Sigmoid colon (tissue), 7 donors: Measurements from ENCODE around the gene PTPN2. TPM values are rescaled to one million over a fixed set of nuclear protein-coding genes. Genes with fewer than 3 reads are reported as not detected.

Experiments used
- DNase-seq: peaks from one replicate; pipeline ENCODE4 v3.0.0-alpha.2; 2019
- H3K27ac ChIP-seq, 4 donors: fragments of 200-600 bp; sonication (generic); one replicate each; pipeline ENCODE4 v1.5.1; 2016 to 2019; ENCODE audit warnings: mild to moderate bottlenecking in 1 of 4
- H3K27me3 ChIP-seq, 3 donors: fragments of 200-600 bp; sonication (generic); one replicate each; pipeline ENCODE4 v1.5.1; 2019; ENCODE audit warnings: mild to moderate bottlenecking in 1 of 3
- H3K36me3 ChIP-seq, 4 donors: fragments of 200-600 bp; sonication (generic); one replicate each; pipeline ENCODE4 v1.5.1; 2016 to 2019
- H3K4me1 ChIP-seq, 4 donors: fragments of 200-600 bp; sonication (generic); one replicate each; pipeline ENCODE4 v1.5.1; 2017 to 2019
- H3K4me3 ChIP-seq, 4 donors: fragments of 200-600 bp; sonication (generic); one replicate each; pipeline ENCODE4 v1.5.1; 2017 to 2019; ENCODE audit warnings: mild to moderate bottlenecking in 2 of 4, moderate library complexity in 1 of 4
- H3K9me3 ChIP-seq, 4 donors: fragments of 200-600 bp in 3 of 4; sonication (generic) in 3 of 4; one replicate each; pipeline versions ENCODE4 v1.5.1 to v1.6.1; 2013 to 2019
- CTCF ChIP-seq, 4 experiments: fragments of 450-650 bp in 3 of 4; fragments of 200-600 bp in 1 of 4; IDR thresholded peaks; one replicate each; pipeline ENCODE4 v1.5.1; 2016 to 2019; ENCODE audit warnings: antibody characterized with exemption in 4 of 4, mild to moderate bottlenecking in 3 of 4, moderate library complexity in 2 of 4
- EP300 ChIP-seq, 4 donors: sonication (generic); formaldehyde crosslinking; IDR thresholded peaks; one replicate each; pipeline ENCODE4 v1.6.1; 2017; ENCODE audit warnings: antibody characterized with exemption in 4 of 4
- POLR2A ChIP-seq, 2 donors: fragments of 450-650 bp; IDR thresholded peaks; one replicate each; pipeline ENCODE4 v1.6.1; 2016; ENCODE audit warnings: antibody characterized with exemption in 2 of 2, mild to moderate bottlenecking in 2 of 2, moderate library complexity in 2 of 2
- POLR2AphosphoS5 ChIP-seq, 4 donors: sonication (generic); formaldehyde crosslinking; IDR thresholded peaks; one replicate each; pipeline ENCODE4 v1.6.1; 2017; ENCODE audit warnings: antibody characterized with exemption in 4 of 4
- WGBS, 2 donors: extraction: QIAGEN DNeasy Blood & Tissue Kit; methylation state at CpG; one replicate each; pipeline ENCODE4 v1.1.7; 2013; 5-methylcytosine and 5-hydroxymethylcytosine counted together
- intact Hi-C: fragments of 100-400 bp; cut with DNase I; formaldehyde crosslinking; loops from one replicate; pipeline ENCODE4 v1.15.1; 2023
- polyA plus RNA-seq, 3 donors: library from polyadenylated mRNA; stranded (reverse); fragments of 200-250 nt; gene quantifications; one replicate each; pipeline ENCODE4 v1.2.3, GENCODE V29; 2013
- total RNA-seq, 4 donors: library from RNA; depleted of rRNA; stranded (reverse); fragments of >200 nt; gene quantifications; one replicate each; pipeline ENCODE4 v1.1.0, GENCODE V29; 2016
- donor health status: healthy with polysubstance abuse.
- donor health status: Bipolar disorder and iron deficiency.
- donor health status: healthy.

Gene PTPN2
- total RNA-seq (10 to 100 TPM; 20.0 to 31.0 (median 21.0) TPM), polyA plus RNA-seq (10 to 100 TPM; 31.4 to 43.1 (median 42.6) TPM)

- intact Hi-C loops: loop anchor here (2.0 to 5.0 kb wide), 6 partner anchors 63 to 843 kb away; partner anchors contain the start of genes AFG3L2, CEP192, CEP76 and FAM210A
- Histone ChIP-seq H3K27me3 (no peaks in the 10 kb centered on the region), H3K9me3 (no peaks in the 10 kb centered on the region), H3K4me1 (peaks cover 0 to 26% (median 15%) of the 10 kb centered on the region in 4 donors), H3K27ac (peak within 1 kb of the TSS; percentile 95 to 100 (median 98)), H3K4me3 (peak within 1 kb of the TSS; percentile 68 to 87 (median 77)), H3K36me3 (no peaks in the 10 kb centered on the region)
- WGBS, 2 donors: 0% methylated on average over 97 of the region's 97 CpGs
- DNase-seq: peak; percentile 98
- peak; percentile 82 to 85 for TF ChIP-seq POLR2A (IDR thresholded peaks at IDR 0.05)
- no peak for TF ChIP-seq CTCF (IDR thresholded peaks at IDR 0.05)
- peak in 1 of 4 donors; percentile 9 for TF ChIP-seq EP300 (IDR thresholded peaks at IDR 0.05)
- TF ChIP-seq POLR2AphosphoS5 (IDR thresholded peaks at IDR 0.05): peak; percentile 94 to 98 (median 96)
Observed at GRCh38 chr18:12883684-12884405, at the start of gene PTPN2. PTPN2 (minus strand) TSS chr18:12884237; CDS start chr18:12884141, 96 bp downstream.

GRCh38 chr18:12933327-12933726, 49.3 kb upstream of the PTPN2 start:
- H3K4me3 ChIP-seq: no peak overlapping the region
- intact Hi-C loops: no loop called here
- no peaks in the 10 kb centered on the region for H3K36me3 ChIP-seq
- no peaks in the 10 kb centered on the region for H3K27me3 ChIP-seq
- H3K4me1 ChIP-seq: peaks cover 0 to 5% (median 2%) of the 10 kb centered on the region in 4 donors
- TF ChIP-seq POLR2A (IDR thresholded peaks at IDR 0.05): no peak
- TF ChIP-seq CTCF (IDR thresholded peaks at IDR 0.05): no peak
- TF ChIP-seq EP300 (IDR thresholded peaks at IDR 0.05): no peak
- no peak overlapping the region for H3K27ac ChIP-seq
- no peak for DNase-seq
- no peaks in the 10 kb centered on the region for H3K9me3 ChIP-seq

GRCh38 chr18:12930908-12931307, 46.9 kb upstream of the PTPN2 start:
- WGBS, 2 donors: 80 to 84% methylated on average over 3 of the region's 3 CpGs
- Histone ChIP-seq H3K27me3 (no peaks in the 10 kb centered on the region), H3K36me3 (no peaks in the 10 kb centered on the region), H3K9me3 (no peaks in the 10 kb centered on the region), H3K27ac (no peak overlapping the region), H3K4me3 (no peak overlapping the region), H3K4me1 (peaks cover 0 to 5% (median 2%) of the 10 kb centered on the region in 4 donors)
- intact Hi-C loops: no loop called here
- TF ChIP-seq POLR2AphosphoS5 (IDR thresholded peaks at IDR 0.05): no peak
- no peak for TF ChIP-seq EP300 (IDR thresholded peaks at IDR 0.05)
- no peak for TF ChIP-seq CTCF (IDR thresholded peaks at IDR 0.05)
- no peak for TF ChIP-seq POLR2A (IDR thresholded peaks at IDR 0.05)
- no peak for DNase-seq

- intact Hi-C loops: no loop called here
- Histone ChIP-seq H3K27me3 (no peaks in the 10 kb centered on the region), H3K4me3 (no peak overlapping the region), H3K27ac (no peak overlapping the region), H3K9me3 (no peaks in the 10 kb centered on the region), H3K36me3 (no peaks in the 10 kb centered on the region), H3K4me1 (peaks cover 0 to 5% (median 2%) of the 10 kb centered on the region in 4 donors)
- no peak for TF ChIP-seq POLR2A (IDR thresholded peaks at IDR 0.05)
- no peak for TF ChIP-seq EP300 (IDR thresholded peaks at IDR 0.05)
- no peak for TF ChIP-seq CTCF (IDR thresholded peaks at IDR 0.05)
- TF ChIP-seq POLR2AphosphoS5 (IDR thresholded peaks at IDR 0.05): no peak
- 94% methylated on average over 3 of the region's 3 CpGs for WGBS, 2 donors
- no peak for DNase-seq
Observed at GRCh38 chr18:12930376-12930775, 46.3 kb upstream of the PTPN2 start.
